ENCODE data around the gene HCN2. TPM values are rescaled to one million over a fixed set of nuclear protein-coding genes. Genes with fewer than 3 reads are reported as not detected.

Gene HCN2
- total and polyA plus RNA-seq, 2 of the 13 experiments (the other 11 are each of a cell fraction or from before 2014, with no cell fraction given) = 0.01 TPM; not detected in 1

DNA sequence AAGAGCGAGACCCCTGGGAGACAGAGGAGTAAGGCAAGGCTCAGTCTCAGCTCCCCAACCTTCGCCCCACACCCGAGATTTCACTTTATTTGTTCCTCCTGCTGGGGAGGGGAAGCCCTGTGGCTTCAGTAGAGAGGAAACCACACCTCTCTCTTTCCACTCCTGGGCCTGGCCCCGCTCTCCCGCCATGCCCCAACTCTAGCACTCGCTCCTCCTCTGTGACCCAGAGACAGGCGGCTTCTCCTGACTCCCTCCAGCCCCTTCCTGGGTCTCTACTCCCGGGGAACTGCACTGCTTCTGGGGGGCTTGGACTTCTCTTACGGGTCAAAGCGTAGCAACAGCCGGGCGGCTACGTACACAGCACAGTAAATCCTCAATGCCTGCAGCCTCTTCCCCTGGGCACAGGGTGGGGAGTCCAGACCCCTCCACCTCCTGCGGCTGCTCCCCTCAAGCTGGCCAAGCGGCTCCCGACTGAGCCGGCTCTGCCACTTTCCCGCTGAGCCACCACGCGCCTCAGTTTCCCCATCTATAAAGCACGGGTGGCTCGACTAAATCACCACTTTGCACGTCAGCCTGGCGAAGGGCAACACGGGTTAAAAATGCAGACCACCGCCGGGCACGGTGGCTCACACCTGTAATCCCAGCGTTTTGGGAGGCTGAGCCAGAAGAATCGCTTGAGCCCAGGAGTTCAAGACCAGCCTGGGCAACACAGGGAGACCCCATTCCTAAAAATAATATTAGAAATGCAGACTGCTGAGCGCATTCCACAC is 71.9 kb downstream of the HCN2 start (continued):
- TF ChIP-seq, protein P1, sequence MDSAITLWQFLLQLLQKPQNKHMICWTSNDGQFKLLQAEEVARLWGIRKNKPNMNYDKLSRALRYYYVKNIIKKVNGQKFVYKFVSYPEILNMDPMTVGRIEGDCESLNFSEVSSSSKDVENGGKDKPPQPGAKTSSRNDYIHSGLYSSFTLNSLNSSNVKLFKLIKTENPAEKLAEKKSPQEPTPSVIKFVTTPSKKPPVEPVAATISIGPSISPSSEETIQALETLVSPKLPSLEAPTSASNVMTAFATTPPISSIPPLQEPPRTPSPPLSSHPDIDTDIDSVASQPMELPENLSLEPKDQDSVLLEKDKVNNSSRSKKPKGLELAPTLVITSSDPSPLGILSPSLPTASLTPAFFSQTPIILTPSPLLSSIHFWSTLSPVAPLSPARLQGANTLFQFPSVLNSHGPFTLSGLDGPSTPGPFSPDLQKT (CRISPR knock-in tag; IDR thresholded peaks at IDR 0.05; ENCODE audit: borderline replicate concordance) = no peak
- TF ChIP-seq, protein P2, sequence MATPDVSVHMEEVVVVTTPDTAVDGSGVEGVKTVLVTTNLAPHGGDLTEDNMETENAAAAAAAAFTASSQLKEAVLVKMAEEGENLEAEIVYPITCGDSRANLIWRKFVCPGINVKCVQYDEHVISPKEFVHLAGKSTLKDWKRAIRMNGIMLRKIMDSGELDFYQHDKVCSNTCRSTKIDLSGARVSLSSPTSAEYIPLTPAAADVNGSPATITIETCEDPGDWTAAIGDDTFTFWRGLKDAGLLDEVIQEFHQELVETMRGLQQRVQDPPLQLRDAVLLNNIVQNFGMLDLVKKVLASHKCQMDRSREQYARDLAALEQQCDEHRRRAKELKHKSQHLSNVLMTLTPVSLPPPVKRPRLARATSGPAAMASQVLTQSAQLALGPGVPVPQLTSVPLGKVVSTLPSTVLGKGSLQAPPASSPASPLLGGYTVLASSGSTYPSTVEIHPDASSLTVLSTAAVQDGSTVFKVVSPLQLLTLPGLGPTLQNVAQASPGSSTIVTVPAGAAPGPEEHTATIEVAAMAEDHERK (CRISPR knock-in tag; IDR thresholded peaks at IDR 0.05; ENCODE audit: low read depth) = no peak
- TF ChIP-seq, protein P3, sequence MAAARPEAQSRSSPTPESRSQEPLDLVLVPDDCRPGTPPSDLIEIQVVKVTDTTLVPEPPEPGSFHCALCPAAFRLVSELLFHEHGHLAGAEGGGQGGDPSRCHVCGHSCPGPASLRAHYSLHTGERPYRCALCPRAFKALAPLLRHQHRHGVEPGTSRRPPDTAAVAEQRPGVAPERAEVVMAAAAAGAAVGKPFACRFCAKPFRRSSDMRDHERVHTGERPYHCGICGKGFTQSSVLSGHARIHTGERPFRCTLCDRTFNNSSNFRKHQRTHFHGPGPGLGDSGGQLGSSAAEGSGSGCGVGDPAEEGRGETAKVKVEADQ (CRISPR knock-in tag; IDR thresholded peaks at IDR 0.05; ENCODE audit: borderline replicate concordance) = no peak
- 0 out of 2 replicates have a peak, but pooled peaks have one; percentile 41 for TF ChIP-seq EEA1 (CRISPR knock-in tag; IDR thresholded peaks at IDR 0.05; ENCODE audit: borderline replicate concordance)
- no peak for TF ChIP-seq HHEX (CRISPR knock-in tag; IDR thresholded peaks at IDR 0.05)
- no peak for TF ChIP-seq DNMT3B (CRISPR knock-in tag; conservative IDR thresholded peaks at IDR 0.05)
- TF ChIP-seq ZMYM2 (CRISPR knock-in tag; IDR thresholded peaks at IDR 0.05) = no peak
- TF ChIP-seq ZKSCAN8 (CRISPR knock-in tag; IDR thresholded peaks at IDR 0.05; ENCODE audit: borderline replicate concordance) = no peak
- TF ChIP-seq HNRNPH1 (optimal IDR thresholded peaks at IDR 0.05; ENCODE audit: low read depth, low read length) = no peak
- TF ChIP-seq RFXAP (CRISPR knock-in tag; IDR thresholded peaks at IDR 0.05; ENCODE audit: borderline replicate concordance) = 0 out of 2 replicates have a peak, but pooled peaks have one; percentile 17
- TF ChIP-seq XRCC5 (optimal IDR thresholded peaks at IDR 0.05; ENCODE audit: low read length) = no peak
- no peak for TF ChIP-seq CENPT (CRISPR knock-in tag; IDR thresholded peaks at IDR 0.05; ENCODE audit: low read depth)
- TF ChIP-seq, protein P4, sequence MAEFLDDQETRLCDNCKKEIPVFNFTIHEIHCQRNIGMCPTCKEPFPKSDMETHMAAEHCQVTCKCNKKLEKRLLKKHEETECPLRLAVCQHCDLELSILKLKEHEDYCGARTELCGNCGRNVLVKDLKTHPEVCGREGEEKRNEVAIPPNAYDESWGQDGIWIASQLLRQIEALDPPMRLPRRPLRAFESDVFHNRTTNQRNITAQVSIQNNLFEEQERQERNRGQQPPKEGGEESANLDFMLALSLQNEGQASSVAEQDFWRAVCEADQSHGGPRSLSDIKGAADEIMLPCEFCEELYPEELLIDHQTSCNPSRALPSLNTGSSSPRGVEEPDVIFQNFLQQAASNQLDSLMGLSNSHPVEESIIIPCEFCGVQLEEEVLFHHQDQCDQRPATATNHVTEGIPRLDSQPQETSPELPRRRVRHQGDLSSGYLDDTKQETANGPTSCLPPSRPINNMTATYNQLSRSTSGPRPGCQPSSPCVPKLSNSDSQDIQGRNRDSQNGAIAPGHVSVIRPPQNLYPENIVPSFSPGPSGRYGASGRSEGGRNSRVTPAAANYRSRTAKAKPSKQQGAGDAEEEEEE (CRISPR knock-in tag; IDR thresholded peaks at IDR 0.05; ENCODE audit: borderline replicate concordance) = no peak
- TF ChIP-seq, protein P5, sequence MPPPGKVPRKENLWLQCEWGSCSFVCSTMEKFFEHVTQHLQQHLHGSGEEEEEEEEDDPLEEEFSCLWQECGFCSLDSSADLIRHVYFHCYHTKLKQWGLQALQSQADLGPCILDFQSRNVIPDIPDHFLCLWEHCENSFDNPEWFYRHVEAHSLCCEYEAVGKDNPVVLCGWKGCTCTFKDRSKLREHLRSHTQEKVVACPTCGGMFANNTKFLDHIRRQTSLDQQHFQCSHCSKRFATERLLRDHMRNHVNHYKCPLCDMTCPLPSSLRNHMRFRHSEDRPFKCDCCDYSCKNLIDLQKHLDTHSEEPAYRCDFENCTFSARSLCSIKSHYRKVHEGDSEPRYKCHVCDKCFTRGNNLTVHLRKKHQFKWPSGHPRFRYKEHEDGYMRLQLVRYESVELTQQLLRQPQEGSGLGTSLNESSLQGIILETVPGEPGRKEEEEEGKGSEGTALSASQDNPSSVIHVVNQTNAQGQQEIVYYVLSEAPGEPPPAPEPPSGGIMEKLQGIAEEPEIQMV (CRISPR knock-in tag; IDR thresholded peaks at IDR 0.05; ENCODE audit: low read depth) = no peak
- no peak for TF ChIP-seq ZNF382 (CRISPR knock-in tag; IDR thresholded peaks at IDR 0.05; ENCODE audit: borderline replicate concordance)
- TF ChIP-seq TGIF2 (CRISPR knock-in tag; IDR thresholded peaks at IDR 0.05) = no peak
- TF ChIP-seq RBM22 (optimal IDR thresholded peaks at IDR 0.05; ENCODE audit: low read length) = no peak
- TF ChIP-seq ZNF782 (CRISPR knock-in tag; IDR thresholded peaks at IDR 0.05; ENCODE audit: borderline replicate concordance) = no peak
- no peak for TF ChIP-seq RBAK (CRISPR knock-in tag; IDR thresholded peaks at IDR 0.05)
- TF ChIP-seq ZNF326 (CRISPR knock-in tag; IDR thresholded peaks at IDR 0.05; ENCODE audit: borderline replicate concordance) = no peak
- TF ChIP-seq ZNF225 (CRISPR knock-in tag; IDR thresholded peaks at IDR 0.05) = no peak
- no peak for TF ChIP-seq ZNF263 (CRISPR knock-in tag; IDR thresholded peaks at IDR 0.05)

Data from HepG2 (cell line).